Erythroblast (primary cell): Measurements from ENCODE around the gene ALG9.

Experiments used
- GATA1 ChIP-seq: IDR thresholded peaks from 2 replicates; pipeline ENCODE4 v1.6.1; 2011; ENCODE audit warnings: low read depth, mild to moderate bottlenecking, control low read depth, low read length, moderate library complexity
- POLR2A ChIP-seq: IDR thresholded peaks from 2 replicates; pipeline ENCODE4 v1.6.1; 2011; ENCODE audit warnings: mild to moderate bottlenecking, low read length

- TF ChIP-seq POLR2A (no peak), GATA1 (no peak)
These were observed 25.3 kb downstream of the ALG9 start for GRCh38 chr11:111846063-111846462.
